Smooth muscle cell (in vitro differentiated cells): ENCODE results near the gene TTLL12. TPM values are rescaled to one million over a fixed set of nuclear protein-coding genes. Genes with fewer than 3 reads are reported as not detected.
A peak's percentile ranks its signal among the peaks of the same experiment; 100 is the strongest.

ENCODE experiments used
- DNase-seq: peaks from one replicate; lab custom pipeline; 2025; ENCODE audit not compliant: unreplicated experiment; lab: John Stamatoyannopoulos, UW
- H2AFZ ChIP-seq: fragments of 200-600 bp; sonication (generic); 2 replicates; pipeline ENCODE4 v1.6.0; 2016; ENCODE audit warnings: antibody characterized with exemption, low read depth, mild to moderate bottlenecking
- H3F3A ChIP-seq: fragments of 200-600 bp; sonication (generic); 2 replicates; pipeline ENCODE4 v1.6.0; 2017; ENCODE audit warnings: antibody characterized with exemption, low read depth
- H3K27ac ChIP-seq: fragments of 200-600 bp; sonication (generic); 2 replicates; pipeline ENCODE4 v1.5.1; 2016; ENCODE audit warnings: low read depth, mild to moderate bottlenecking
- H3K27me3 ChIP-seq: fragments of 200-600 bp; sonication (generic); 2 replicates; pipeline ENCODE4 v1.6.1; 2016; ENCODE audit warnings: low read depth, mild to moderate bottlenecking
- H3K36me3 ChIP-seq: fragments of 200-600 bp; sonication (generic); 2 replicates; pipeline ENCODE4 v1.5.1; 2016; ENCODE audit warnings: low read depth
- H3K4me1 ChIP-seq: fragments of 200-600 bp; sonication (generic); 2 replicates; pipeline ENCODE4 v1.5.1; 2016; ENCODE audit warnings: low read depth
- H3K4me2 ChIP-seq: fragments of 200-600 bp; sonication (generic); 2 replicates; pipeline ENCODE4 v1.6.0; 2016; ENCODE audit warnings: mild to moderate bottlenecking
- H3K4me3 ChIP-seq: fragments of 200-600 bp; sonication (generic); 2 replicates; pipeline ENCODE4 v1.5.1; 2016; ENCODE audit warnings: mild to moderate bottlenecking
- H3K79me2 ChIP-seq: fragments of 200-600 bp; sonication (generic); 2 replicates; pipeline ENCODE4 v1.6.0; 2016; ENCODE audit warnings: low read depth, mild to moderate bottlenecking
- H3K9ac ChIP-seq: fragments of 200-600 bp; sonication (generic); 2 replicates; pipeline ENCODE4 v1.6.0; 2016; ENCODE audit warnings: low read depth
- H3K9me3 ChIP-seq: fragments of 200-600 bp; sonication (generic); replicated peaks from 2 replicates; pipeline ENCODE4 v1.5.1; 2016; ENCODE audit warnings: low read depth
- H4K20me1 ChIP-seq: fragments of 200-600 bp; sonication (generic); 2 replicates; pipeline ENCODE4 v1.6.0; 2016; ENCODE audit warnings: low read depth
- WGBS: methylation state at CpG from one replicate; pipeline ENCODE4 v1.1.7; 2016; ENCODE audit warnings: low lambda C conversion rate; 5-methylcytosine and 5-hydroxymethylcytosine counted together
- polyA plus RNA-seq: library from polyadenylated mRNA; unstranded; fragments of >200 nt; fragmentation: Nextera tagmentation; extraction: Ambion mirVana; gene quantifications from 2 replicates; pipeline ENCODE4 v1.2.1, GENCODE V29; 2016
- total RNA-seq: library from RNA; depleted of rRNA; stranded (reverse); fragments of >200 nt; gene quantifications from 2 replicates; pipeline ENCODE4 v1.2.3, GENCODE V29; 2014
- TF ChIP-seq, protein P1 (sequence below): fragments of 200-600 bp; sonication (generic); IDR thresholded peaks from 2 replicates; pipeline ENCODE4 v1.5.1; 2017; ENCODE audit warnings: borderline replicate concordance, mild to moderate bottlenecking, antibody characterized with exemption; ENCODE audit not compliant: insufficient read depth, poor library complexity, severe bottlenecking

Gene TTLL12
- total and polyA plus RNA-seq, 2 experiments from 2014 or later: 23.5 to 31.6 TPM

DNA sequence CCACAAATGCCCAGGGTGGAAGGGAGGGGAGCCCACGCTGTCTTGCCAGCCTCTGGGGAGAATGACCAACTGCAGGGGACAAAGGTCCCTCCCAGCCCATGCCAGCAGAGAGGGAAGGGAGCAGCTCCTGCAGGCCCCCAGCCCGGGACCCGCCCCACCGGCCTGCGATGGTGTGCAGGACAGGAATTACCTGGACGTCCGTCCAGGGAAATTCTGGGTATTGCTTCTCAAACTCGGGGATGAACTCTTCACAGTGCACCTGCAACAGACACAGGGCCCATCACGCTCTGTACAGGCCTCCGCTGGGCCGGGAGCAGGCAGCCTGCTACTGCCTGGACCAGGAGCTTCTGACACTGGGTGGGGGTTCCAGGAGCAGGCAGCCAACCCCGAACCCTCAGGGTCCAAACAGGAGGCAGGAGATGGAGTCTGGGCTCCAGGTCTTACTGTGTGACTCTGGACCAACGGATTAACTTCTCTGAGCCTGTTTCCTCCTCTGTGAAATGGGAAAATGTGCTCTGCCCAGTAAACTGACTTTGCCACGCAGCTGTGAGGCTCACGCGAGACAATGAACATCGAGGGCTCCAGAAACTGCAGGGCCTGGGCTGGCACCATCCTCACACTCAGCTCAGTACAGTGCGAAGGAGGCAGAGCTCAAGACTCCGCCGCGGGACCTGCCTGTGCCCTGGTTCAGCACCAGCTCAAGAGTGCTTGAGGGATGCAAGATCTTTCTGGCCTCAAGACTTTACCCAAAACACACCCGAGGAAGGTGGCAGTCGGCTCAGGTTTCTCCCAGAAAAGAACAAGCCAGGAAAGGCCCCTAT lies 17.4 kb downstream of the TTLL12 start:
- Histone ChIP-seq H3K27me3 (no peaks in the 10 kb centered on the region), H3F3A (no peaks in the 10 kb centered on the region), H3K4me2 (no peak overlapping the region), H3K9me3 (no peaks in the 10 kb centered on the region), H3K36me3 (no peaks in the 10 kb centered on the region), H4K20me1 (no peaks in the 10 kb centered on the region), H3K9ac (no peak overlapping the region), H3K4me3 (no peak overlapping the region), H3K79me2 (no peaks in the 10 kb centered on the region), H3K4me1 (no peaks in the 10 kb centered on the region), H2AFZ (no peak overlapping the region), H3K27ac (peak overlapping the region; percentile 52)
- 91% methylated on average over 23 of the region's 23 CpGs for WGBS
- TF ChIP-seq, protein P1, sequence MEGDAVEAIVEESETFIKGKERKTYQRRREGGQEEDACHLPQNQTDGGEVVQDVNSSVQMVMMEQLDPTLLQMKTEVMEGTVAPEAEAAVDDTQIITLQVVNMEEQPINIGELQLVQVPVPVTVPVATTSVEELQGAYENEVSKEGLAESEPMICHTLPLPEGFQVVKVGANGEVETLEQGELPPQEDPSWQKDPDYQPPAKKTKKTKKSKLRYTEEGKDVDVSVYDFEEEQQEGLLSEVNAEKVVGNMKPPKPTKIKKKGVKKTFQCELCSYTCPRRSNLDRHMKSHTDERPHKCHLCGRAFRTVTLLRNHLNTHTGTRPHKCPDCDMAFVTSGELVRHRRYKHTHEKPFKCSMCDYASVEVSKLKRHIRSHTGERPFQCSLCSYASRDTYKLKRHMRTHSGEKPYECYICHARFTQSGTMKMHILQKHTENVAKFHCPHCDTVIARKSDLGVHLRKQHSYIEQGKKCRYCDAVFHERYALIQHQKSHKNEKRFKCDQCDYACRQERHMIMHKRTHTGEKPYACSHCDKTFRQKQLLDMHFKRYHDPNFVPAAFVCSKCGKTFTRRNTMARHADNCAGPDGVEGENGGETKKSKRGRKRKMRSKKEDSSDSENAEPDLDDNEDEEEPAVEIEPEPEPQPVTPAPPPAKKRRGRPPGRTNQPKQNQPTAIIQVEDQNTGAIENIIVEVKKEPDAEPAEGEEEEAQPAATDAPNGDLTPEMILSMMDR: no peak
- DNase-seq: no peak

DNA sequence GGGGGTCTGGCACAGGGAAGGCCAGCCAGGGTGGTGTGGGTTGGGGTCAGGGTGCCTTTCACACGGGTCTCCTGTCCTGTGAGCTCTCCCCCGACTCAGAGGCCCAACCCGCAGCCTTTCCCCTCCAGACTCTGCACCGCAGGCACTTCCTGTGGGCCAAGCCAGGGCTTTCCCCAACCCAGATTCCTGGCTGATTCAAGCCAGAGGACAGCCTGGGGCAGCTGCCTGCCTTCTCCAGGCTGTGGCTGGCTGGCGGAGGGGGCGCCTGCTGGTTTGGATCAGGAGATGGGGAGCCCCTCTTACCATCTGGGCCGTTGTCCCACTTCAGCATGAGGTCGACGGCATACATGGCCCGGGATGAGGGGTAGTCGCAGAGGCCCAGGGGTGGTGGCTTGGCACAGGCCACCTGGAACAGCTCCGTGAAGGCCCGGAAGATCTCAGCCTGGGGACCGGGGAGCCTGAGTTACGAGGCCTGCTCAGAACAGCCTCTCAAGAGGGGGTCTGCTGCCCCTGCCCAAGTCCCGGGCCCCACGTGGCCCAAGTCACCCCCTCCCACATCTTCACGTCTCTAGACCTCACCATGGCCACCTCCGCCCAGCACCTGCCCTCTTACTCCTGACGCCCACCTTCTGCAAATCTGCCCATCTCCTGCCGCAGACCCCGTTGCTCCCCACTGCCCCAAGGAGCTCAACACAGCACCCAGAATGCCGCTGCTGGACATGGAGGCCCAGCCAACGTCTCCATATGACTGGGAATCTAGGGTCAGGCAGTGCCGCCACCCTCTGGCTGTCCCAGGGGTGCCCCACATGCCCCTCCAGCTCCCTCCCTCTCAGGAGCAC lies 18.2 kb downstream of the TTLL12 start:
- H2AFZ ChIP-seq: no peak overlapping the region
- no peaks in the 10 kb centered on the region for H3K36me3 ChIP-seq
- TF ChIP-seq, protein P1: no peak
- no peaks in the 10 kb centered on the region for H3K9me3 ChIP-seq
- no peaks in the 10 kb centered on the region for H3K4me1 ChIP-seq
- H3K4me3 ChIP-seq: no peak overlapping the region
- H3K4me2 ChIP-seq: no peak overlapping the region
- H4K20me1 ChIP-seq: no peaks in the 10 kb centered on the region
- WGBS: 84% methylated on average over 25 of the region's 25 CpGs
- peak overlapping the region; percentile 52 for H3K27ac ChIP-seq
- no peaks in the 10 kb centered on the region for H3F3A ChIP-seq
- H3K79me2 ChIP-seq: no peaks in the 10 kb centered on the region
- H3K27me3 ChIP-seq: no peaks in the 10 kb centered on the region
- H3K9ac ChIP-seq: no peak overlapping the region
- DNase-seq: no peak

DNA sequence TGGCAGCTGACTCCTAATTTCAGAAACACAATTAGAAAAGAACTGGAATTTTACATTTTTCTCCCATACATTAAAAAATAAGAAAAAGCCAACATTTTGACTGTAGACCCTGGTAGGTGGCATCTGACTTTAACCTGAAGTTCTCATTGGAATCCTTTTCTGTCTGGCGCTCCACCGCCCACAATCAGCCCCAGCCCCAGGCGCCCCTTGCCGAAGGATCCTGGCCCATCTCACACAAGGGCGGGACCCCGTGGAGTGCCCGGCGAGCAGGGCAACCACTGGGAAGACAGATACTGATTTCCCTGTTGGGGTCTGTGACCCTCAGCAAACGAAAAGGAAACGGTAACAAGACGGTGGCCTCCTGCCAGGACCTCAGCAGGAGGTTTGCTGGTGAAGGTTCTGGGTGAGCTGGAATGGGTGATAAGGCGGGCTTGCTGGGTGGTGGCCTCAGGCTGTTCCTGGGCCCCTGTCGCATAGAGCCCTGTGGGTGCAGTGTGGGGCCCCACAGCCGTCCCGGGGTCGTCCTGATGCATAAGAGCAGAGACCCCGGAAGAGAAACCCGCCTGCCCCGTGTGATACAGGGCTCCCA lies 19.8 kb downstream of the TTLL12 start:
- Histone ChIP-seq H3K79me2 (no peaks in the 10 kb centered on the region), H3K27me3 (no peaks in the 10 kb centered on the region), H3K9ac (no peak overlapping the region), H3K4me1 (no peaks in the 10 kb centered on the region), H3F3A (no peaks in the 10 kb centered on the region), H2AFZ (no peak overlapping the region), H3K9me3 (no peaks in the 10 kb centered on the region), H3K4me3 (no peak overlapping the region), H4K20me1 (no peaks in the 10 kb centered on the region), H3K36me3 (no peaks in the 10 kb centered on the region), H3K4me2 (no peak overlapping the region), H3K27ac (no peak overlapping the region)
- DNase-seq: no peak
- 97% methylated on average over 19 of the region's 19 CpGs for WGBS
- TF ChIP-seq, protein P1: no peak
